Naive B cell (primary cell): ENCODE data around the gene CAPN14. TPM values are rescaled to one million over a fixed set of nuclear protein-coding genes. Genes with fewer than 3 reads are reported as not detected.

Experiments used
- ATAC-seq, 2 donors: fragments of 150-1000 bp; cut with Tn5 transposase; 2 replicates each; pipeline ENCODE4 v1.10.0; 2021; ENCODE audit warnings: low read depth in 2 of 2, mild to moderate bottlenecking in 2 of 2, moderate library complexity in 2 of 2
- DNase-seq: peaks from one replicate; pipeline ENCODE4 v3.0.0; 2022
- H3K27ac Mint-ChIP-seq, 6 donors: one replicate each; pipeline ENCODE4 v1.8.0; 2020 to 2022; ENCODE audit warnings: mild to moderate bottlenecking in 6 of 6, mixed read lengths in 6 of 6, moderate library complexity in 5 of 6, inconsistent platforms in 2 of 6
- H3K27me3 Mint-ChIP-seq, 3 donors: one replicate each; pipeline ENCODE4 v1.8.0; 2021 to 2022; ENCODE audit warnings: mixed read lengths in 3 of 3, mild to moderate bottlenecking in 1 of 3
- H3K36me3 Mint-ChIP-seq, 2 donors: one replicate each; pipeline ENCODE4 v1.8.0; 2020 to 2022; ENCODE audit warnings: mixed read lengths in 2 of 2, inconsistent platforms in 1 of 2, mild to moderate bottlenecking in 1 of 2
- H3K4me1 Mint-ChIP-seq, 3 donors: one replicate each; pipeline ENCODE4 v1.8.0; 2020 to 2022; ENCODE audit warnings: mixed read lengths in 3 of 3, inconsistent platforms in 1 of 3, mild to moderate bottlenecking in 1 of 3, moderate library complexity in 1 of 3
- H3K4me3 Mint-ChIP-seq, 8 donors: one replicate each; pipeline ENCODE4 v1.8.0; 2020 to 2022; ENCODE audit warnings: mild to moderate bottlenecking in 8 of 8, mixed read lengths in 8 of 8, moderate library complexity in 8 of 8, inconsistent platforms in 2 of 8
- H3K9me3 Mint-ChIP-seq, 7 donors: one replicate each; pipeline ENCODE4 v1.8.0; 2020 to 2022; ENCODE audit warnings: mixed read lengths in 7 of 7, mild to moderate bottlenecking in 5 of 7, inconsistent platforms in 2 of 7, moderate library complexity in 1 of 7
- polyA plus RNA-seq, 6 donors: library from polyadenylated mRNA; unstranded; fragments of 300-500 nt; fragmentation: Illumina TruSeq; gene quantifications; one replicate each; pipeline ENCODE4 v1.2.3, GENCODE V29; 2021; ENCODE audit warnings: low read depth in 6 of 6

Gene CAPN14
- polyA plus RNA-seq, 6 donors from 2014 or later = 0.30 to 1.3 (median 1.1) TPM; not detected in 1

DNA sequence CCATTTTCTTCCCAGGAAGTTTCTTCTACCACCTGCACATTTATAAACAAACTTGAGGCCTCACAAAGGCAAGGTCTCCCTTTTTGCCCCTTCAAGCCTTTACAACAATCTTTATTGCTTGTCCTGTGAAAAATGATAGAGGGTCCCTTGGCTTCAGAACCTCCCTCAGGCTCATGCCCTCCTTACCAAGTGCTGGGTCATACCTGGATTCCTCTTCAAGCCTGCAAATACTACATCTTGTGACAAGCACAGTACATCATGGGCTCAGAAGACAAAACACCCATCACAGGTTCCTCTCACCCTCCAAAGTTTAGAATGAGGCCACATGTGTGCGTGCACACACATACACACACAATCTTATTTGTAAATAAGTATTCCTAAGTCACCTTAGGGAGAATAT is 9.1 kb downstream of the CAPN14 start:
- ATAC-seq (no peak), DNase-seq (no peak)
- Mint-ChIP-seq H3K27ac (peak overlapping the region in 1 of 6 donors; percentile 65), H3K36me3 (peaks cover 0 to 6% of the 10 kb centered on the region in 2 donors), H3K4me3 (peak overlapping the region in 4 of 8 donors; percentile 22 to 57 (median 34)), H3K27me3 (no peaks in the 10 kb centered on the region), H3K4me1 (peaks cover 9 to 30% (median 10%) of the 10 kb centered on the region in 3 donors), H3K9me3 (no peaks in the 10 kb centered on the region)

DNA sequence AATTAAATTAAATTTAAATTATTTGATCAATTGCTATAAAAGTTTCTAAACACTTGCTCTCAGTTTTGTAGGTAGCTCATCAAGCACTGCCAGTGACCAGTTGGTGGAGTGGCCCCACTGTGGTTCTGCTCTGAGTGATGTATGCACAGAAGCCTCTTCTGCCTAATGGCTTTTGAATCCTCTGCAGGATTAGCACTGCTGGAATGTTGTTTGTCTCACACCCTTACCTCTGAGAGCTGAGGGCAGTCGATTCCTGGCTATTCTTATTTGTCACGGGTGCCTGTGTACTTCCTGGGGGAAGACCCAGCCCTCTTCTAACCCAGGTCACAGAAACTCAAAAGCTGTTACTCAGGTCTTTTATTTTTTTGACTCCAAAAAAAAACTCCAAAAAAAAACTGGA is 9.5 kb downstream of the CAPN14 start:
- Mint-ChIP-seq H3K27me3 (no peaks in the 10 kb centered on the region), H3K4me1 (peaks cover 9 to 28% (median 10%) of the 10 kb centered on the region in 3 donors), H3K9me3 (no peaks in the 10 kb centered on the region), H3K36me3 (peaks cover 0 to 10% of the 10 kb centered on the region in 2 donors), H3K27ac (peak overlapping the region in 2 of 6 donors; percentile 52 to 65), H3K4me3 (peak overlapping the region in 1 of 8 donors; percentile 41)
- ATAC-seq (peak; percentile 28 to 50), DNase-seq (no peak)

GRCh38 chr2:31205613-31206012 is 11.7 kb downstream of the CAPN14 start:
- no peak overlapping the region for H3K4me3 Mint-ChIP-seq
- ATAC-seq (no peak), DNase-seq (no peak)
- no peaks in the 10 kb centered on the region for H3K27me3 Mint-ChIP-seq
- peaks cover 6 to 25% of the 10 kb centered on the region in 2 donors for H3K36me3 Mint-ChIP-seq
- peaks cover 9 to 26% (median 10%) of the 10 kb centered on the region in 3 donors for H3K4me1 Mint-ChIP-seq
- peak overlapping the region in 1 of 6 donors; percentile 36 for H3K27ac Mint-ChIP-seq
- no peaks in the 10 kb centered on the region for H3K9me3 Mint-ChIP-seq

DNA sequence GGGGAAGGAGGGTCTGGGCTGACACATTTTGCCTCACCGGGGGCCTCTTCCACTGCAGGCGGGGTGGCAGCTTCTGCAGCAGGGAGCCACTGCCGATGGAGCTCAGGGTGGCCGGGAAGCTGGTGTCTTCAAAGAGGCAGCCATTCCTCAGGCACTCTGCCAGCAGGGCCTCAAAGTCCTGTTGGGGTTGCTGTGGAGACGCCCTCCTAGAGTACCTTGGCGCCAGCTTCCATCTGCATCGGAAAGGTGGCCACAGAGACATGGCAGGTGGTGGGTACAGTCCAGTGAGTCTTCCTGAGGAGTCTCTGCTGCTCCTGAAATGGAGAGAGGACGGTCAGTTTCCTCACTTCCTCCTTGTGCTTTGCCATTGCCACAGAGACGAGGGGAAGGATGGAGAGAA is 12.1 kb downstream of the CAPN14 start:
- ATAC-seq = no peak
- H3K27ac Mint-ChIP-seq = peak overlapping the region in 1 of 6 donors; percentile 36

GRCh38 chr2:31204783-31205182 is 12.5 kb downstream of the CAPN14 start:
- H3K36me3 Mint-ChIP-seq = peaks cover 6 to 25% of the 10 kb centered on the region in 2 donors
- no peak for DNase-seq
- H3K4me1 Mint-ChIP-seq = peaks cover 9 to 26% (median 10%) of the 10 kb centered on the region in 3 donors
- H3K27me3 Mint-ChIP-seq = no peaks in the 10 kb centered on the region
- H3K9me3 Mint-ChIP-seq = no peaks in the 10 kb centered on the region
- no peak overlapping the region for H3K4me3 Mint-ChIP-seq
- peak overlapping the region in 1 of 6 donors; percentile 57 for H3K27ac Mint-ChIP-seq
- no peak for ATAC-seq

More for the DNA sequence above, 12.1 kb downstream of the CAPN14 start:
- H3K4me3 Mint-ChIP-seq = no peak overlapping the region
- H3K36me3 Mint-ChIP-seq = peaks cover 6 to 25% of the 10 kb centered on the region in 2 donors
- peaks cover 9 to 26% (median 10%) of the 10 kb centered on the region in 3 donors for H3K4me1 Mint-ChIP-seq
- no peaks in the 10 kb centered on the region for H3K27me3 Mint-ChIP-seq
- no peaks in the 10 kb centered on the region for H3K9me3 Mint-ChIP-seq
- DNase-seq = no peak

GRCh38 chr2:31203916-31204315 is 13.4 kb downstream of the CAPN14 start:
- H3K27ac Mint-ChIP-seq = peak overlapping the region in 1 of 6 donors; percentile 33
- no peak overlapping the region for H3K4me3 Mint-ChIP-seq
- ATAC-seq (no peak), DNase-seq (no peak)
- H3K4me1 Mint-ChIP-seq = peaks cover 9 to 20% (median 10%) of the 10 kb centered on the region in 3 donors
- no peaks in the 10 kb centered on the region for H3K27me3 Mint-ChIP-seq
- H3K9me3 Mint-ChIP-seq = peaks cover 0 to 2% (median 0%) of the 10 kb centered on the region in 7 donors
- peaks cover 9 to 29% of the 10 kb centered on the region in 2 donors for H3K36me3 Mint-ChIP-seq

GRCh38 chr2:31202833-31203232 is 14.5 kb downstream of the CAPN14 start:
- peaks cover 12 to 36% of the 10 kb centered on the region in 2 donors for H3K36me3 Mint-ChIP-seq
- no peaks in the 10 kb centered on the region for H3K27me3 Mint-ChIP-seq
- H3K4me3 Mint-ChIP-seq = no peak overlapping the region
- ATAC-seq = no peak
- DNase-seq = no peak
- peaks cover 2 to 9% (median 2%) of the 10 kb centered on the region in 3 donors for H3K4me1 Mint-ChIP-seq
- no peak overlapping the region for H3K27ac Mint-ChIP-seq
- peaks cover 0 to 5% (median 0%) of the 10 kb centered on the region in 7 donors for H3K9me3 Mint-ChIP-seq

- Mint-ChIP-seq H3K4me3 (no peak overlapping the region), H3K9me3 (peaks cover 0 to 5% (median 0%) of the 10 kb centered on the region in 7 donors), H3K36me3 (peaks cover 19 to 36% of the 10 kb centered on the region in 2 donors), H3K4me1 (peaks cover 0 to 2% (median 0%) of the 10 kb centered on the region in 3 donors), H3K27me3 (no peaks in the 10 kb centered on the region), H3K27ac (peak overlapping the region in 3 of 6 donors; percentile 3 to 92 (median 33))
- DNase-seq (no peak), ATAC-seq (no peak)
Measured at GRCh38 chr2:31202041-31202440, 15.3 kb downstream of the CAPN14 start.

DNA sequence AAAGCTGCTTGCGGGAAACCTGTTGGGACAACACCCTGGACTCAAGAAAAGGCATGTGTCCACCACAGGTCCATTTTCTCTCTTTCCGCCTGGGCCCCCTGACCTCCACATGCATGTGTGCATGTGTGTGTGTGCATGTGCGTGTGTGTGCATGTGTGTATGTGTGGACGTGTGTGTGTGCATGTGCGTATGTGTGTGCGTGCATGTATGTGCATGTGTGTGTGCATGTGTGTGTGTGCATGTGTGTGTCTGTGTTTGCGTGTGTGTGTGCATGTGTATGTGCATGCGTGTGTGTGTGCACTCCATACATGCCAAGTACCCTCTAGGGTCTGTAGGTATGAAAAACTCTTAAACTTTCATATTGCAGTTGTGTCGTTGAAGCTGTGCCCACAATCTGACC is 16.3 kb downstream of the CAPN14 start:
- DNase-seq (no peak), ATAC-seq (no peak)
- Mint-ChIP-seq H3K4me1 (no peaks in the 10 kb centered on the region), H3K9me3 (peaks cover 0 to 5% (median 0%) of the 10 kb centered on the region in 7 donors), H3K27me3 (no peaks in the 10 kb centered on the region), H3K4me3 (no peak overlapping the region), H3K36me3 (peaks cover 20 to 36% of the 10 kb centered on the region in 2 donors), H3K27ac (no peak overlapping the region)

DNA sequence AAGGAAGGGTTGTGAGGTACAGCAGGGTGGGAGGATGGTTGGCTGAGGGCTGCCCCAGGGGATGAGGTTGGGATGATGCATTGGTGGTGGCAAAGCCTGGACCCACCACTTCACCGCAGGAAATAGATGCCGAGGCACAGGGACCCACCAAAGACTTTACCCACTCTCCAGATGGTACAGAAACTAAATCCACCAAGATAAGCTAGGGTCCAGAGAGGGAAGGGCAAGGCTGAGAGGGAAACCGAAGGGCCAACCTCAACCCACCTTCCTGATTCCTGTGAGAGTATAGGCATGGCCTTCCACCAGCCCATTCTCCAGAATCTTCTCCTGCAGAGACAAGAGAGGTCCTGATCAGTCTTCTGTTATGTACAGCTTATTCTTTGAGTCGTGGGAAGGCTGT is 18.1 kb downstream of the CAPN14 start:
- H3K27ac Mint-ChIP-seq = peak overlapping the region in 1 of 6 donors; percentile 22
- H3K4me1 Mint-ChIP-seq = no peaks in the 10 kb centered on the region
- no peak overlapping the region for H3K4me3 Mint-ChIP-seq
- DNase-seq = no peak
- no peaks in the 10 kb centered on the region for H3K27me3 Mint-ChIP-seq
- H3K36me3 Mint-ChIP-seq = peaks cover 20 to 36% of the 10 kb centered on the region in 2 donors
- ATAC-seq = no peak
- peaks cover 0 to 5% (median 0%) of the 10 kb centered on the region in 7 donors for H3K9me3 Mint-ChIP-seq

DNA sequence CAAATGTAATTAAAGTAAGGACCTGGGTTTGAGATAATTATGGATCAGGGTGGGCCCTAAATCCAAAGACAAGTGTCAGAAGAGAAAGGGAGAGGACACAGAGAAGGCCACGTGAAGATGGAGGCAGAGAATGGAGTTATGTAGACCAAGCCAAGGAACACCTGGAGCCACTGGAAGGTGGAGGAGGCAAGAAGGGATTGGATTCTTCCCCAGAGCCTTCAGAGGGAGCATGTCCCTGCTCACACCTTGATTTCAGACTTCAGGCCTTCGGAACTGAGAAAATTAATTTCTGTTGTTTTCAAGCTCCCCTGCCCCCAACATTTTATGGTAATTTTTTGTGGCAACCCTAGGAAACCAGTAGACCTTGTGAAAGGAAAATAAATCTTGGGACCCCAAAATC is 19.6 kb downstream of the CAPN14 start:
- Mint-ChIP-seq H3K27me3 (no peaks in the 10 kb centered on the region), H3K4me3 (no peak overlapping the region), H3K36me3 (peaks cover 20 to 25% of the 10 kb centered on the region in 2 donors), H3K4me1 (peaks cover 0 to 4% (median 0%) of the 10 kb centered on the region in 3 donors), H3K9me3 (peaks cover 0 to 5% (median 0%) of the 10 kb centered on the region in 7 donors), H3K27ac (peak overlapping the region in 1 of 6 donors; percentile 6)
- DNase-seq = no peak
- no peak for ATAC-seq

DNA sequence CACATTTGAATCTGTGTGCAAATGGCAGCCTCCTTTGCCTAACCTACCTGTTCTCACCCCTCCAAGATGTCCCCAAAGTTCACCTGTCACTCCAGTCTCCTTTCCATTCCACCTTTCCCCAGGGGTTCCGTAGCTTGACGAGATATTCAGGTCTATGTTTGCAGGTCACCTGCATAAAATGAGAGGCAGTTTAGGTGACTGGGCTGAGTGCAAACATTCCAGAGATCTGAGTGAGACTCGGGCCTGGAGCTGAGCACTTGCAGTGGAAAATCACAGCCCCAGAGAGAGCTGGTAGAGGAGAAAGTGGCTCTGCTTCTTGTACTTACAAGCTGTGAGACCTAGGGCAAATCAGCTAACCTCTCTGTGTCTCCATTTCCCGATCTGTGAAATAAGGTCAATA is 20.1 kb downstream of the CAPN14 start:
- H3K36me3 Mint-ChIP-seq = peaks cover 20 to 21% of the 10 kb centered on the region in 2 donors
- H3K4me3 Mint-ChIP-seq = no peak overlapping the region
- peaks cover 0 to 5% (median 0%) of the 10 kb centered on the region in 7 donors for H3K9me3 Mint-ChIP-seq
- peak overlapping the region in 1 of 6 donors; percentile 6 for H3K27ac Mint-ChIP-seq
- no peak for DNase-seq
- peaks cover 0 to 4% (median 0%) of the 10 kb centered on the region in 3 donors for H3K4me1 Mint-ChIP-seq
- H3K27me3 Mint-ChIP-seq = no peaks in the 10 kb centered on the region
- ATAC-seq = no peak

DNA sequence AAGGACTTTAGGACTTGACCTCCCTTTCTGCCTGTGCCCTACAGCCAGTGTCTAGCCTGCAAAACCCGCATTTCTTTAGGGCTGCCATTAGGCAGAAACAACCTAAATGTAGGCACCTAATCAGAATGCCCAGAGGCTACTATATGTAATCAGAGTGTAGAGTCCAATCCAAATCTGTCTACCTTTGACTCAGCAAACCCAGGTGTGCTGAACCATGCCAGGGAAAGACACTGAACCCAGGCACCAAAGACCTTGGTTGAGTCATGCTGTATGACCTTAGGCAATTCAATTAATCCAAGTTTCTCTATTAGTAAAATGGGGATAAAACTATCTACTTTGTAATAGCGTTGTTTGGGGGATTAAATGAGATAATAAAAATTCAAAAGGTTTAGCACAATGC is 20.7 kb downstream of the CAPN14 start:
- Mint-ChIP-seq H3K27me3 (no peaks in the 10 kb centered on the region), H3K36me3 (peaks cover 16% of the 10 kb centered on the region in 2 donors), H3K27ac (no peak overlapping the region), H3K4me1 (peaks cover 0 to 4% (median 0%) of the 10 kb centered on the region in 3 donors), H3K9me3 (peaks cover 0 to 5% (median 0%) of the 10 kb centered on the region in 7 donors), H3K4me3 (no peak overlapping the region)
- no peak for ATAC-seq
- DNase-seq = no peak

DNA sequence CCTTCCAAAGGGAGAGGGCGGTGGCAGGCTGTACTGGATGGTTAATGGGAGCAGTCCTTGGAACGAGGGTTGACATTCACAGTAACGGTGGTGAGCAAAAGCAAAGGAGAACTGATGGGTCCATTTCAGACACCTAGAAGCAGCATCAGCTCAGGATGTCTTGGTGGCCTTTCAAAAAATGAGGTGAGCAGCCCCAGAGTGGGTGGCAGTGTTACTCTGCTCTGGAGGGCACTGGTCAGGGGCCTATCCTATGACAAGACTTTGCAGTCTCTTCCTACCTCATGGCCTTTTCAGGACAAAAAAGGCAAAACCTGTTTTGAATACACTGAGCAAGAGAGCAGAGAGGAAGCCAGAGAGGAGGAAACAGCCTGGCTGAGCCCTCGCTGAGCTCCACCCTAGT is 23.5 kb downstream of the CAPN14 start:
- peaks cover 0 to 2% (median 0%) of the 10 kb centered on the region in 7 donors for H3K9me3 Mint-ChIP-seq
- ATAC-seq = no peak
- peak overlapping the region in 1 of 6 donors; percentile 7 for H3K27ac Mint-ChIP-seq
- H3K27me3 Mint-ChIP-seq = no peaks in the 10 kb centered on the region
- no peak for DNase-seq
- peaks cover 0 to 4% (median 0%) of the 10 kb centered on the region in 3 donors for H3K4me1 Mint-ChIP-seq
- H3K36me3 Mint-ChIP-seq = peaks cover 13 to 18% of the 10 kb centered on the region in 2 donors
- no peak overlapping the region for H3K4me3 Mint-ChIP-seq
